IMR-90 (cell line): ENCODE results near the gene MRPL12. TPM values are rescaled to one million over a fixed set of nuclear protein-coding genes. Genes with fewer than 3 reads are reported as not detected.
A peak's percentile ranks its signal among the peaks of the same experiment; 100 is the strongest.

Source experiments
- ATAC-seq: fragments of 200-7000 bp; cut with Tn5 transposase; 2 replicates; pipeline ENCODE4 v1.9.1; 2020; ENCODE audit warnings: low read depth, mild to moderate bottlenecking, moderate library complexity
- BruUV-seq: library from RNA; stranded (reverse); fragments of 400-500 nt; replicated peaks from 2 replicates; lab custom pipeline; 2021; lab: Mats Ljungman, UMichigan
- CTCF ChIA-PET: fragments of 300-600 bp; formaldehyde crosslinking; extraction: SDS; loops from one replicate; lab custom pipeline; 2021; ENCODE audit warnings: antibody characterized with exemption; lab: Yijun Ruan, JAX
- POLR2A ChIA-PET: fragments of 300-600 bp; sonication (Branson Sonifier 250); formaldehyde crosslinking; loops from one replicate; lab custom pipeline; 2022; ENCODE audit warnings: antibody characterized with exemption; ENCODE audit not compliant: unreplicated experiment; lab: Charles Lee
- DNase-seq: peaks from one replicate; pipeline ENCODE4 v3.0.0; 2013
- H2AFZ ChIP-seq: replicated peaks from 2 replicates; pipeline ENCODE3; 2013; ENCODE audit warnings: low read length, mild to moderate bottlenecking; ENCODE audit not compliant: poor library complexity
- H2AK5ac ChIP-seq: 2 replicates; pipeline ENCODE4 v1.6.1; 2013; ENCODE audit warnings: low read depth, low read length, inconsistent platforms
- H2AK9ac ChIP-seq: replicated peaks from 2 replicates; pipeline ENCODE3; 2013; ENCODE audit warnings: mild to moderate bottlenecking, low read depth, low read length, moderate library complexity; ENCODE audit not compliant: poor library complexity
- H2BK120ac ChIP-seq: 2 replicates; pipeline ENCODE4 v1.6.1; 2013; ENCODE audit warnings: low read depth, low read length, inconsistent platforms
- H2BK15ac ChIP-seq: 3 replicates; pipeline ENCODE4 v1.6.1; 2013; ENCODE audit warnings: low read depth, low read length, inconsistent platforms
- H2BK20ac ChIP-seq: 2 replicates; pipeline ENCODE4 v1.6.1; 2013; ENCODE audit warnings: low read depth, mild to moderate bottlenecking, inconsistent platforms, low read length, moderate library complexity
- H2BK5ac ChIP-seq: 2 replicates; pipeline ENCODE4 v1.6.1; 2013; ENCODE audit warnings: mild to moderate bottlenecking, low read depth, low read length, inconsistent platforms; ENCODE audit not compliant: poor library complexity, severe bottlenecking
- H3K14ac ChIP-seq: replicated peaks from 2 replicates; pipeline ENCODE4 v1.6.1; 2013; ENCODE audit warnings: low read depth, low read length, inconsistent platforms
- H3K18ac ChIP-seq: 2 replicates; pipeline ENCODE4 v1.6.1; 2013; ENCODE audit warnings: low read depth, low read length, control low read depth
- H3K23ac ChIP-seq: 2 replicates; pipeline ENCODE4 v1.6.1; 2013; ENCODE audit warnings: low read depth, low read length, inconsistent platforms
- H3K27ac ChIP-seq: 2 replicates; pipeline ENCODE4 v1.5.1; 2013; ENCODE audit warnings: mild to moderate bottlenecking, control low read depth, low read length; ENCODE audit not compliant: insufficient read depth
- H3K27me3 ChIP-seq: 2 replicates; pipeline ENCODE4 v1.6.1; 2013; ENCODE audit warnings: low read length; ENCODE audit not compliant: control insufficient read depth, insufficient read depth
- H3K36me3 ChIP-seq: 2 replicates; pipeline ENCODE4 v1.6.1; 2013; ENCODE audit warnings: low read length, mixed read lengths; ENCODE audit not compliant: control insufficient read depth, insufficient read depth
- H3K4ac ChIP-seq: 2 replicates; pipeline ENCODE4 v1.6.1; 2013; ENCODE audit warnings: low read depth, low read length, inconsistent platforms
- H3K4me1 ChIP-seq: 2 replicates; pipeline ENCODE4 v1.6.1; 2013; ENCODE audit warnings: low read length, mixed read lengths; ENCODE audit not compliant: control insufficient read depth, insufficient read depth
- H3K4me2 ChIP-seq: 2 replicates; pipeline ENCODE4 v1.6.1; 2013; ENCODE audit warnings: low read depth, mild to moderate bottlenecking, control low read depth, low read length, moderate library complexity
- H3K4me3 ChIP-seq: 2 replicates; pipeline ENCODE4 v1.5.1; 2013; ENCODE audit warnings: low read depth, mild to moderate bottlenecking, control low read depth, low read length, moderate library complexity; ENCODE audit not compliant: insufficient read depth
- H3K56ac ChIP-seq: 2 replicates; pipeline ENCODE4 v1.6.1; 2013; ENCODE audit warnings: low read length, inconsistent platforms; ENCODE audit not compliant: insufficient read depth; ENCODE audit errors: extremely low read depth
- H3K79me1 ChIP-seq, 2 experiments: 2 replicates each; pipeline ENCODE4 v1.6.1; 2013; ENCODE audit warnings: low read length in 2 of 2, inconsistent platforms in 1 of 2, low read depth in 1 of 2
- H3K9ac ChIP-seq: 2 replicates; pipeline ENCODE4 v1.6.1; 2013; ENCODE audit warnings: low read depth, low read length, control low read depth
- H3K9me1 ChIP-seq: 2 replicates; pipeline ENCODE4 v1.6.1; 2013; ENCODE audit warnings: low read length, inconsistent platforms; ENCODE audit not compliant: insufficient read depth
- H3K9me3 ChIP-seq: 2 replicates; pipeline ENCODE4 v1.6.1; 2013; ENCODE audit warnings: low read length; ENCODE audit not compliant: control insufficient read depth, insufficient read depth
- H4K20me1 ChIP-seq: 2 replicates; pipeline ENCODE4 v1.6.1; 2013; ENCODE audit warnings: low read length, inconsistent platforms; ENCODE audit not compliant: insufficient read depth
- H4K5ac ChIP-seq: 2 replicates; pipeline ENCODE4 v1.6.1; 2013; ENCODE audit warnings: mild to moderate bottlenecking, low read depth, low read length, control low read depth
- H4K8ac ChIP-seq, 2 experiments: 2 replicates each; pipeline ENCODE4 v1.6.1; 2013; ENCODE audit warnings: low read depth in 2 of 2, low read length in 2 of 2, control low read depth in 1 of 2, inconsistent platforms in 1 of 2
- H4K91ac ChIP-seq: 2 replicates; pipeline ENCODE4 v1.6.1; 2013; ENCODE audit warnings: low read depth, low read length, inconsistent platforms; ENCODE audit not compliant: insufficient read depth
- BHLHE40 ChIP-seq: fragments of 150-350 bp; IDR thresholded peaks from 2 replicates; pipeline ENCODE4 v1.6.1; 2016; ENCODE audit warnings: mild to moderate bottlenecking, low read depth, low read length
- CEBPB ChIP-seq: IDR thresholded peaks from 2 replicates; pipeline ENCODE4 v1.6.1; 2012; ENCODE audit warnings: low read depth, low read length, improper control_type of control experiment
- CHD1 ChIP-seq: IDR thresholded peaks from 2 replicates; pipeline ENCODE4 v1.6.1; 2012; ENCODE audit warnings: low read depth, low read length, improper control_type of control experiment
- FOS ChIP-seq: fragments of 150-350 bp; IDR thresholded peaks from 2 replicates; pipeline ENCODE4 v1.6.1; 2016; ENCODE audit warnings: low read depth, low read length
- MAFK ChIP-seq: IDR thresholded peaks from 2 replicates; pipeline ENCODE4 v1.6.1; 2012; ENCODE audit warnings: low read depth, low read length, improper control_type of control experiment
- MAZ ChIP-seq: IDR thresholded peaks from 2 replicates; pipeline ENCODE4 v1.6.1; 2012; ENCODE audit warnings: low read depth, mild to moderate bottlenecking, low read length, improper control_type of control experiment, moderate library complexity, borderline replicate concordance
- MXI1 ChIP-seq: IDR thresholded peaks from 2 replicates; pipeline ENCODE4 v1.6.1; 2012; ENCODE audit warnings: low read depth, mild to moderate bottlenecking, low read length, moderate library complexity, borderline replicate concordance
- NFE2L2 ChIP-seq: fragments of 150-350 bp; IDR thresholded peaks from 2 replicates; pipeline ENCODE4 v1.6.1; 2016; ENCODE audit warnings: low read depth, mild to moderate bottlenecking, low read length
- POLR2A ChIP-seq: IDR thresholded peaks from 2 replicates; pipeline ENCODE4 v1.6.1; 2012; ENCODE audit warnings: mild to moderate bottlenecking, low read depth, low read length
- RAD21 ChIP-seq: IDR thresholded peaks from 2 replicates; pipeline ENCODE4 v1.6.1; 2012; ENCODE audit warnings: low read length, improper control_type of control experiment
- RCOR1 ChIP-seq: IDR thresholded peaks from 2 replicates; pipeline ENCODE4 v1.6.1; 2012; ENCODE audit warnings: mild to moderate bottlenecking, low read length, improper control_type of control experiment; ENCODE audit not compliant: insufficient replicate concordance
- RFX5 ChIP-seq: IDR thresholded peaks from 2 replicates; pipeline ENCODE4 v1.8.0; 2012; ENCODE audit warnings: low read depth, mild to moderate bottlenecking, low read length, moderate library complexity
- SMC3 ChIP-seq: fragments of 150-350 bp; IDR thresholded peaks from 2 replicates; pipeline ENCODE4 v1.6.1; 2016; ENCODE audit warnings: low read depth, mild to moderate bottlenecking, antibody characterized with exemption, low read length, moderate library complexity
- USF2 ChIP-seq: fragments of 150-350 bp; IDR thresholded peaks from 2 replicates; pipeline ENCODE4 v1.6.1; 2017; ENCODE audit warnings: mild to moderate bottlenecking, antibody characterized with exemption, low read length, low read depth
- WGBS, 2 experiments: methylation state at CpG; one replicate each; pipeline versions ENCODE4 v1.1.5 to v1.1.7; 2013; ENCODE audit warnings: missing lambda C conversion rate in 2 of 2; ENCODE audit not compliant: insufficient read length in 1 of 2; ENCODE audit errors: extremely low coverage in 2 of 2; 5-methylcytosine and 5-hydroxymethylcytosine counted together
- dilution Hi-C: fragments of 300-500 bp; cut with HindIII; formaldehyde crosslinking; loops from one replicate; pipeline ENCODE4 v1.14.3; 2018; ENCODE audit warnings: low sequenced_read_pairs; ENCODE audit not compliant: unreplicated experiment
- in situ Hi-C: fragments of 300-500 bp; cut with MboI; formaldehyde crosslinking; loops from 3 replicates; pipeline ENCODE4 v1.14.3; 2019; ENCODE audit warnings: low sequenced_read_pairs, inconsistent platforms, mixed read lengths
- intact Hi-C: fragments of 100-400 bp; cut with micrococcal nuclease; formaldehyde crosslinking; loops from 2 replicates; pipeline ENCODE4 v1.10.0; 2022
- polyA plus RNA-seq, 3 experiments: library from polyadenylated mRNA; depleted of rRNA; stranded (reverse); fragments of >200 nt; gene quantifications; 2 replicates each; pipeline ENCODE4 v1.2.3, GENCODE V29; 2012; ENCODE audit warnings: low replicate concordance in 1 of 3
- total RNA-seq: library from RNA; depleted of rRNA; stranded (reverse); fragments of >200 nt; gene quantifications from 2 replicates; pipeline ENCODE4 v1.2.3, GENCODE V29; 2012
- TF ChIP-seq, protein P1 (sequence below): fragments of 150-350 bp; IDR thresholded peaks from 2 replicates; pipeline ENCODE4 v1.6.1; 2016; ENCODE audit warnings: low read depth, mild to moderate bottlenecking, low read length, moderate library complexity, borderline replicate concordance

Gene MRPL12
- total and polyA plus RNA-seq, 2 of the 4 experiments (the other 2 are of a cell fraction) = 17.2 to 111 TPM

GRCh38 chr17:81706757-81707624 lies 3.8 kb downstream of the MRPL12 start:
- no TSS peak for BruUV-seq
- no peak overlapping the region for H4K5ac ChIP-seq
- no peak overlapping the region for H4K8ac ChIP-seq
- H4K20me1 ChIP-seq = peaks cover 12% of the 10 kb centered on the region
- peaks cover 12 to 46% of the 10 kb centered on the region in 2 experiments for H3K79me1 ChIP-seq
- H3K9ac ChIP-seq = no peak overlapping the region
- in situ Hi-C loops (no loop called here), dilution Hi-C loops (no loop called here), intact Hi-C loops (no loop called here)
- ATAC-seq = no peak
- no peak overlapping the region for H2BK15ac ChIP-seq
- no peak overlapping the region for H3K4me3 ChIP-seq
- no peak overlapping the region for H3K4ac ChIP-seq
- peaks cover 8% of the 10 kb centered on the region for H3K9me1 ChIP-seq
- peak overlapping the region; percentile 41 for H2AFZ ChIP-seq
- H3K4me1 ChIP-seq = peaks cover 18% of the 10 kb centered on the region
- peaks cover 16% of the 10 kb centered on the region for H3K36me3 ChIP-seq
- H3K23ac ChIP-seq = no peak overlapping the region
- H3K27me3 ChIP-seq = no peaks in the 10 kb centered on the region
- no peak for DNase-seq
- H3K18ac ChIP-seq = no peak overlapping the region
- no peak overlapping the region for H2BK5ac ChIP-seq
- no peak overlapping the region for H3K56ac ChIP-seq
- no peak overlapping the region for H2BK20ac ChIP-seq
- no peak overlapping the region for H3K14ac ChIP-seq
- H2AK9ac ChIP-seq = no peak overlapping the region
- CTCF ChIA-PET = no interaction called here
- POLR2A ChIA-PET = interaction anchor here (0.6 kb wide), 1 partner anchor 274 kb away, joined by 5 read pairs; no protein-coding TSS in a partner anchor
- no peak overlapping the region for H3K4me2 ChIP-seq
- H4K91ac ChIP-seq = no peak overlapping the region
- H3K27ac ChIP-seq = no peak overlapping the region
- no peak overlapping the region for H2AK5ac ChIP-seq
- H3K9me3 ChIP-seq = no peaks in the 10 kb centered on the region
- WGBS, 2 experiments = 96% methylated on average over 15 of the region's 54 CpGs; no CpG with 5 or more reads in 1 of the 2 experiments
- H2BK120ac ChIP-seq = no peak overlapping the region
- TF ChIP-seq NFE2L2 (no peak), BHLHE40 (no peak), POLR2A (no peak), RAD21 (no peak), MAFK (no peak), MAZ (no peak), MXI1 (no peak), CEBPB (no peak), RFX5 (no peak), FOS (no peak), RCOR1 (no peak), SMC3 (no peak), CHD1 (no peak), USF2 (no peak)
- TF ChIP-seq, protein P1, sequence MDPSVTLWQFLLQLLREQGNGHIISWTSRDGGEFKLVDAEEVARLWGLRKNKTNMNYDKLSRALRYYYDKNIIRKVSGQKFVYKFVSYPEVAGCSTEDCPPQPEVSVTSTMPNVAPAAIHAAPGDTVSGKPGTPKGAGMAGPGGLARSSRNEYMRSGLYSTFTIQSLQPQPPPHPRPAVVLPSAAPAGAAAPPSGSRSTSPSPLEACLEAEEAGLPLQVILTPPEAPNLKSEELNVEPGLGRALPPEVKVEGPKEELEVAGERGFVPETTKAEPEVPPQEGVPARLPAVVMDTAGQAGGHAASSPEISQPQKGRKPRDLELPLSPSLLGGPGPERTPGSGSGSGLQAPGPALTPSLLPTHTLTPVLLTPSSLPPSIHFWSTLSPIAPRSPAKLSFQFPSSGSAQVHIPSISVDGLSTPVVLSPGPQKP = no peak
